Activated gamma-delta T cell (primary cell): ENCODE measurements around the gene SULT1B1.

ENCODE experiments used
- DNase-seq: peaks from one replicate; lab custom pipeline; 2025; lab: John Stamatoyannopoulos, UW

The SULT1B1 gene

GRCh38 chr4:69749771-69750170 lies 10.6 kb downstream of the SULT1B1 start:
- DNase-seq, result no peak

GRCh38 chr4:69748173-69748572 lies 12.2 kb downstream of the SULT1B1 start:
- no peak for DNase-seq

GRCh38 chr4:69744157-69744478 lies 16.3 kb downstream of the SULT1B1 start:
- DNase-seq, result no peak

GRCh38 chr4:69743476-69744156 lies 16.8 kb downstream of the SULT1B1 start:
- DNase-seq, result no peak

- DNase-seq, result no peak
These were observed 17.8 kb downstream of the SULT1B1 start for GRCh38 chr4:69742596-69742995.

GRCh38 chr4:69738872-69739271 lies 21.5 kb downstream of the SULT1B1 start:
- DNase-seq, result no peak

DNA sequence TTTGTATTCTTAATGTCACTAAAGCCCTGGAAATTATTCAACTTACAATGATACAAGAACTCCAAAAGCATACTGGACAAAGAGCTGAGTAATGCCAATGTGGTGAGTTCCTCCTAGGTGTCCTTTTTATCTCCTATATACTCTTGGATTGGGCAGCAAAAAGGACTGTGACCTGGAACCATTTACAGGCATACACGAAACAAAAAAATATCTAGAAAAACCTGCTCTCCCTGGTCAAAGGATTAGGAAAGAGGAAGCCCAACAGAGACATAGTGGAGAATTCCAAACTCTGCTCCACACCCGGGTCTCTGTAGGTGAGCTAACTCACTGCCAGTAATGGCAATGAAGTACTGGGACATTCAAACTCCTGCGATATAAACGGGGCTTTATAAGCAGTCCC lies 25.3 kb downstream of the SULT1B1 start:
- DNase-seq, result no peak

- DNase-seq, result no peak
These were observed 28.6 kb downstream of the SULT1B1 start for GRCh38 chr4:69731847-69732246.

DNA sequence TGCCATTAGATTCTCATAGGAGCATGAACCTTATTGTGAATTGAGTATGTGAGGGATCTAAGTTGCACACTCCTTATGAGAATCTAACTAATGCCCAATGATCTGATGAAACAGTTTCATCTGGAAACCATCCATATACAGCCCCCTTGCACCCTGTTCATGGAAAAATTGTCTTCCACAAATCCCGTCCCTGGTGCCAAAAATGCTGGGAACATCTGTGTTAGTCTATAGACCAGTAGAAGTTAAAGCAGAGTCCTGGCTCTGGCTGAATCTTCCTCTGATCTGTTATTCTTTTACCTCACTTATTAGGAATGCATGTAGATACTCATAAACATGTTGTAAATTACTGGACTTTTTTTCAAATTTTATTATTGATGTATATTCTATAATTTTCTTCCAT lies 29.2 kb downstream of the SULT1B1 start:
- no peak for DNase-seq

DNA sequence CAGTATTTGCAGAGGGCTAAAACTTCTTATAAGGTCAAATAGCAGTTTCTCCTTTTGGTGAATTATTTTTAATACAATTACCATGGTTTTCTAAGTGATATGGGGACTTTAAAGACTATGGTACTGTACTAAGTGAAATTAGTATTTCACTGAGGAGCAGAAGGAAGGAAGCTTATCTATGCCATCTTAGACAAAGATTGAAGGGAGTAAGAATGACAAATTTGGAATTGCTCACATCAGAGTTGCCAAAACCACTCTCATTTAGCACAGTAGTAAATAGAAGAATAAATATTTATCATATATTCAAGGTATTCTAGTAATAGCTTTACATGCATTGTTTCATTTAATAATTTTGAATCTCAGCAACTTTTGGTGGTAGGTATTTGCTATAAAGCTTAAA lies 30.4 kb downstream of the SULT1B1 start:
- DNase-seq, result no peak

DNA sequence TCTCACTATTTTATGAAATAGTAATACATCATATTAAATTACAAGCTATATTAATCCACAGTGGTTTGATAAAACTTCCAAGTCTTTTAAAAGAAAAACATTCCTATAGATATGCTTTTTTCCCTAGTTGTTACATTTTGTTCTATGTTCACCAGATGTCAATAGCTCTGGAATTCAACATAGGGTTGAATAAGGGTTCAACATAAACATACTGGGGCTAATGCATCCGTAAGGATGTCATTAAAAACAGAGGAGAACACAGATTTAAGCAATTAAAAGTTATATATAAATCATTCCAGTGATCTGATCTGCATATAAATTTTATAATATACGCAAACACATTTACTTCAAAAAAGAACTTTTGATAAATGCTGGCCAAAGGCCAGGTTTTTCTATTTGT lies 32.5 kb downstream of the SULT1B1 start:
- no peak for DNase-seq

DNA sequence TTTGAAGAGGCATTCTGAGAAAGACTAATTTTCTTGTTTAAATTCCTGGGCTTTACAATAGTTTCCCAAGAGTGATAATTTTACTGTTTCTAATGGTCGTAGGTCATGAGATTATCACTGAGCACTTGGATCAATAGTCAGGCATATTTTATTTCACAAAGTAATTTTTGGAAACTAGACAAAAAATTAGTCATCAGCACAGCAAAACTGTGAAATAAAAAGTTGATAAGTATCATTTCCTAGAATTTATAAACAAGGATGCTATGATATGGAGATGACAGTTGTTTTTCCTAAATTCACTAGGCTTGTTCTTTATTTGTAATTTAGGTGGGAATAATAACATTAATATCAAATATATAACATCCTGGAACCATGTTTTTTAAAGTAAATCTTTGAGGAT lies 33.0 kb downstream of the SULT1B1 start:
- DNase-seq, result no peak

DNA sequence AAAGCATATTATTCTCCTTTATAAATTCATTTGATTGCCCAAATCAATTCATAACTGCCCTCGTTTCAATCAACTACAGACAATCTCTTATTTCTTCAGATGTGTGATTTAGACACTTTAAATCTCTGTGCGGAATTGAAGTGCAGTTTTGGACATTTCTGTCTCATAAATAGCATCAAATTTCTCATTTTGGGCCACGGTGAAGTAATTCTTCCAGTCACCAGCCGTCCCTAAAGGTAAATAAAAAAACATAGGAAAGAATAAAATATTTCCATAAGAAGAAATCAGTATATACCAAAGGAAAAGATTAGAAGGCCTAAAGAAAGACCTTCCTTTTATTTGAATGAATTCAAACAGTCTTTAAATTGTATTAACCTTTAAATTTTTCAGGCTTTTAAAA lies 33.4 kb downstream of the SULT1B1 start:
- no peak for DNase-seq

GRCh38 chr4:69718396-69719271 lies 41.8 kb downstream of the SULT1B1 start:
- no peak for DNase-seq

GRCh38 chr4:69717778-69718177 lies 42.6 kb downstream of the SULT1B1 start:
- DNase-seq, result no peak

DNA sequence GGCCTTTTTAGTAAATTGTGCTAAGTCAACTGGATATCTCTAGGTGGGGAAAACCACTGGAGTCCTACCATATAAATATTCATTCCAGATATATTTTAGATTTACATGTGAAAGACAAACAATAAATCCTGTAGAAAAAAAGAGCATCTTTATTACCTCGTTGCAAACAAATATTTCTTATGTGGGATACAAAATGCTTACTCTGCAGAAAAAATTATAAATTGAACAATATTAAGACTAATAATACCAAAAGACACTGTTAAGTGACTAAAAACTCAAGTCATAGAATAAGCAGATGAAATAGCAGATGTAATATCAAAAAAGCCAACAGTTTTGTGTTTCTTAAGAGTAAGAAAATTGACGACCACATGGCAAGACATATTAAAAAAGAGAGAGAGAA lies 43.8 kb downstream of the SULT1B1 start:
- DNase-seq, result no peak

GRCh38 chr4:69714086-69714485 lies 46.3 kb downstream of the SULT1B1 start:
- DNase-seq, result no peak

GRCh38 chr4:69713593-69713992 lies 46.8 kb downstream of the SULT1B1 start:
- no peak for DNase-seq

GRCh38 chr4:69710580-69710979 lies 49.8 kb downstream of the SULT1B1 start:
- DNase-seq, result no peak

- DNase-seq, result no peak
These were observed 52.2 kb downstream of the SULT1B1 start for GRCh38 chr4:69708211-69708610.

GRCh38 chr4:69707807-69708206 lies 52.6 kb downstream of the SULT1B1 start:
- no peak for DNase-seq

- DNase-seq, result no peak
These were observed 58.2 kb downstream of the SULT1B1 start for GRCh38 chr4:69702201-69702600.

- no peak for DNase-seq
These were observed 58.7 kb downstream of the SULT1B1 start for GRCh38 chr4:69701696-69702095.
